Common myeloid progenitor, CD34-positive (primary cell): Measurements from ENCODE around the gene ABLIM2.

Source experiments
- CTCF ChIA-PET: fragments of 350-600 bp; sonication (Branson Sonifier 250); formaldehyde crosslinking; loops from one replicate; lab custom pipeline; 2021; ENCODE audit warnings: antibody characterized with exemption; lab: Charles Lee
- POLR2A ChIA-PET: fragments of 350-600 bp; sonication (Branson Sonifier 250); formaldehyde crosslinking; loops from one replicate; lab custom pipeline; 2021; ENCODE audit warnings: antibody characterized with exemption; lab: Charles Lee
- DNase-seq, 3 donors: peaks; one replicate each; pipeline versions ENCODE4 v3.0.0 to v3.0.0-alpha.2; 2013
- H3K27ac ChIP-seq, 2 experiments: 1 replicate in 1 of 2; 2 replicates in 1 of 2; pipeline ENCODE4 v1.7.0; 2013; ENCODE audit warnings: inconsistent platforms in 2 of 2, low read length in 2 of 2, mild to moderate bottlenecking in 2 of 2, low read depth in 1 of 2, moderate library complexity in 1 of 2; ENCODE audit not compliant: severe bottlenecking in 2 of 2, insufficient read depth in 1 of 2, poor library complexity in 1 of 2
- H3K27me3 ChIP-seq, 5 experiments: replicated peaks in 2 of 5; 1 replicate in 3 of 5; 2 replicates in 2 of 5; pipeline versions ENCODE4 v1.6.1 to v1.7.0; 2013; ENCODE audit warnings: low read length in 4 of 5, mild to moderate bottlenecking in 2 of 5, moderate library complexity in 2 of 5, inconsistent platforms in 1 of 5; ENCODE audit not compliant: insufficient read depth in 5 of 5, control insufficient read depth in 4 of 5
- H3K36me3 ChIP-seq, 4 experiments: 1 replicate in 2 of 4; 2 replicates in 2 of 4; pipeline versions ENCODE4 v1.6.1 to v1.7.0; 2013; ENCODE audit warnings: low read length in 3 of 4, control low read depth in 1 of 4, mild to moderate bottlenecking in 1 of 4; ENCODE audit not compliant: control insufficient read depth in 4 of 4, insufficient read depth in 4 of 4
- H3K4me1 ChIP-seq, 4 experiments: 1 replicate in 3 of 4; 2 replicates in 1 of 4; pipeline versions ENCODE4 v1.6.1 to v1.7.1; 2013; ENCODE audit warnings: low read length in 3 of 4, mild to moderate bottlenecking in 3 of 4, control low read depth in 1 of 4, inconsistent platforms in 1 of 4, moderate library complexity in 1 of 4; ENCODE audit not compliant: control insufficient read depth in 4 of 4, insufficient read depth in 4 of 4; ENCODE audit errors: control extremely low read depth in 1 of 4
- H3K4me3 ChIP-seq, 7 experiments: 1 replicate in 4 of 7; 2 replicates in 3 of 7; pipeline versions ENCODE4 v1.5.1 to v1.7.0; 2013; ENCODE audit warnings: mild to moderate bottlenecking in 7 of 7, low read length in 6 of 7, moderate library complexity in 6 of 7, inconsistent platforms in 2 of 7, low read depth in 2 of 7, control low read depth in 1 of 7; ENCODE audit not compliant: insufficient read depth in 4 of 7, control insufficient read depth in 1 of 7; ENCODE audit errors: extremely low read depth in 1 of 7
- H3K9me3 ChIP-seq, 5 experiments: 1 replicate in 4 of 5; 2 replicates in 1 of 5; pipeline versions ENCODE4 v1.6.1 to v1.7.1; 2013; ENCODE audit warnings: low read length in 4 of 5, mild to moderate bottlenecking in 2 of 5, inconsistent platforms in 1 of 5, low read depth in 1 of 5, moderate library complexity in 1 of 5; ENCODE audit not compliant: control insufficient read depth in 4 of 5, insufficient read depth in 2 of 5; ENCODE audit errors: control extremely low read depth in 1 of 5
- WGBS: methylation state at CpG from one replicate; pipeline ENCODE4 v1.1.5; 2013; ENCODE audit not compliant: insufficient coverage; 5-methylcytosine and 5-hydroxymethylcytosine counted together

ABLIM2 gene

DNA sequence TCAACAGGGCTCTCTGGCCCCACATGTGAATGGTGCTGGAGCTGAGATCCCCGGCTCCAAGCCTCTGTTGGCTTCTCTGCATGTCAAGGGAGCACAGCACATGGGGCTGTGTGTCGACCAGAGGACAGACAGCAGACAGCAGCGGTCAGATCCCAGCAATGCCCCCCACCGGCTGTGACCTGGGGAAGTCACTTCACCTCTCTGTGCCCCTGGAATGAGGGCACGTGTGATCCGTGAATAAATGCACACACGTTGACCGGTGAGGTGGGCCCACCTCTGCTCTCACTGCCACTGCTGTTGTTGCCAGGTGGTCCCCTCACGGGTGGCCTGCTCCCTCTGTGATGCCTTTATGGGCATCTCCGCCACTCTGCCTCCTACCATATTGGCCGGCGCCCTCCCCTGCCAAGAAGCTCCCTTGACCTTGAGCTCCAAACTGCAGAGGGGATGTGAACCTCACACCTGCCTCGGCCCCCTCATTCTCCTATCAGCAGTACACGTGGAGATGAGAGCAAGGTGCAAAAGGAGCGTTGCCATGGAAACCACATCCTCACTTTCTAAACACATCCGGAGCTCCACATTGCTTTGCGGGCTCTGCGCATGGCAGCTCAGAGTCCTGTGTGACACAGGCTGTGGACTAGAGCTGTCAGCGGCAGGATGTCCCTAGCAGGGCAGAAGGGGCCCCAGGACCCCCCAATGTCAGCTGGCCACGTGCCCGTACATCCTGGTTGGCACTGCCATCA lies 75.4 kb downstream of the ABLIM2 start:
- DNase-seq, result no peak
- H3K9me3 ChIP-seq, result peaks cover 0 to 10% (median 7%) of the 10 kb centered on the region in 5 experiments
- peaks cover 0 to 89% (median 17%) of the 10 kb centered on the region in 5 experiments for H3K27me3 ChIP-seq
- no peaks in the 10 kb centered on the region for H3K36me3 ChIP-seq
- 91% methylated on average over 19 of the region's 21 CpGs for WGBS
- H3K4me1 ChIP-seq, result peaks cover 0 to 12% (median 8%) of the 10 kb centered on the region in 4 experiments
- CTCF ChIA-PET, result no interaction called here
- H3K4me3 ChIP-seq, result no peak overlapping the region
- POLR2A ChIA-PET, result interaction anchor here (0.7 kb wide), 1 partner anchor 405 kb away, joined by 3 read pairs; no protein-coding TSS in a partner anchor
- no peak overlapping the region for H3K27ac ChIP-seq

- POLR2A ChIA-PET, result interaction anchor here (0.7 kb wide), 1 partner anchor 404 kb away, joined by 3 read pairs; no protein-coding TSS in a partner anchor
- DNase-seq, result no peak
- no peaks in the 10 kb centered on the region for H3K36me3 ChIP-seq
- H3K4me1 ChIP-seq, result peaks cover 0 to 12% (median 8%) of the 10 kb centered on the region in 4 experiments
- WGBS, result 55% methylated on average over 10 of the region's 10 CpGs
- H3K27ac ChIP-seq, result no peak overlapping the region
- CTCF ChIA-PET, result no interaction called here
- peaks cover 0 to 10% (median 7%) of the 10 kb centered on the region in 5 experiments for H3K9me3 ChIP-seq
- H3K27me3 ChIP-seq, result peaks cover 0 to 95% (median 18%) of the 10 kb centered on the region in 5 experiments
- H3K4me3 ChIP-seq, result no peak overlapping the region
These were observed 76.0 kb downstream of the ABLIM2 start for GRCh38 chr4:8082517-8083055.

DNA sequence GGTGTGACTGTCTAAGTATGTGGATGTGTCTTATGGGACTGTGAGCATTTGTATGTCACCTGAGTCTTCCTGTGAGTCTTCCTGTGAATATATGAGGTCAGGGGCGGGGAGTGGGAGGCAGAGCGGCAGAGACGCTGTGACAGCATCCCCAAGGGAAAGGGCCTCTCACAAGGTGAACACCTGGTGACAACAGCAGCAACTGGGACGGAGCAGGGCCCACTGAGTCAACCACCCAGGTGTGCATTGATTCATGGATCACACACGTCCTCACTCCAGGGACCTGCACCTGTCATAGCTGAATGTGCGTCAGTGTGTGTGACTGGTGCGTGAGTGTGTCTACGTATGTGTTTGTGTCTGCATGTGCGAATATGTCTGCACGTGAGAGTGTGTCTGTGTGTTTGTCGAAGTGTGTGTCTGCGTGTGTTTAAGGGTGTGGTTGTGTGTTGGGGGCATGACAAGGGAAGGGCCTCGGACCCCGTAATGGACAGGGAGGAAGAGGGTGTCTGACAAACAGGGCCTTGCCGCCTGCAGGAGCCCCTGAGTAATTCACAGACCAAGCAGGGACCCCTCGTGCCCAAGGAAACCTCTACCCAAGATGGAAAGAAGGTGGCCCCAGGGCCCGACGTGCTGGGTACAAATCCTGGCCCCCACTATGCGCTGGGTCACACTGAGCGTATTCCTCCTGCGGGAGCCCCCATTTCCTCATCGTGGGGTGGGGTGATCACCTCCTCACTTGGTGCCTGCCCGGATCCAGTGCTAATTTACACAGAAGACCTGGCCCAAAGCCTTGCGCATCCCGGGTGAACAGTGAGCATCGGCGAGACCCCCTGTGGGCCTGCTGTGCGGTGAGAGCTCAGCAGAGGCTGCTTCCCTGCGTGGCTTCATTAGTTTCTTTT lies 76.7 kb downstream of the ABLIM2 start:
- H3K9me3 ChIP-seq, result peaks cover 0 to 10% (median 7%) of the 10 kb centered on the region in 5 experiments
- POLR2A ChIA-PET, result no interaction called here
- peaks cover 0 to 95% (median 18%) of the 10 kb centered on the region in 5 experiments for H3K27me3 ChIP-seq
- no peak overlapping the region for H3K27ac ChIP-seq
- H3K36me3 ChIP-seq, result no peaks in the 10 kb centered on the region
- DNase-seq, result no peak
- WGBS, result 94% methylated on average over 23 of the region's 29 CpGs
- H3K4me3 ChIP-seq, result no peak overlapping the region
- CTCF ChIA-PET, result no interaction called here
- H3K4me1 ChIP-seq, result peaks cover 0 to 12% (median 8%) of the 10 kb centered on the region in 4 experiments

DNA sequence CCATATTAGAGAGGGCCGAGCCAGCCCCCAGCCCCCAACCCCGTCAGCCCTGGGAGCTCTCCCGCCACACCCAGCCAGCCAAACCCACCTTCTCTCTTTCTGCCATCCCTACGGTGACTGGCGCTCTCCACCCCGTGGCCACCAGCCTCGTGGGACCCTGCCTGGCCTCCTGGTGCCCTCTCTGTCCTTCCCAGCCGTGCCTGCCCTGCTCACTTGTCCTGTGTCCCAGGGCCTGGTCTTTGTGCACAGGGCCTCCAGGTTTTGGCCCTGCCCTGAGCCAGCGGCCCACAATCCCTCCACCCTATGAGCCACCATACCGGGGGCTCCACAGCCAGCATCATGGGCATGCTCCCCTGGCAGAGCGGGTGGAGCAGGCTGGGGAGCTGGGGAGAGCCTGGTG lies 77.4 kb downstream of the ABLIM2 start:
- Histone ChIP-seq H3K27me3 (peaks cover 0 to 91% (median 18%) of the 10 kb centered on the region in 5 experiments), H3K27ac (no peak overlapping the region), H3K4me3 (no peak overlapping the region), H3K9me3 (peaks cover 0 to 10% (median 7%) of the 10 kb centered on the region in 5 experiments), H3K4me1 (peaks cover 0 to 12% (median 8%) of the 10 kb centered on the region in 4 experiments), H3K36me3 (no peaks in the 10 kb centered on the region)
- CTCF ChIA-PET, result no interaction called here
- POLR2A ChIA-PET, result no interaction called here
- WGBS, result 81% methylated on average over 10 of the region's 11 CpGs
- DNase-seq, result no peak

GRCh38 chr4:8080754-8081065 lies 77.9 kb downstream of the ABLIM2 start:
- Histone ChIP-seq H3K27ac (no peak overlapping the region), H3K36me3 (no peaks in the 10 kb centered on the region), H3K4me3 (no peak overlapping the region), H3K27me3 (peaks cover 0 to 92% (median 18%) of the 10 kb centered on the region in 5 experiments), H3K4me1 (peaks cover 0 to 12% (median 8%) of the 10 kb centered on the region in 4 experiments), H3K9me3 (peaks cover 0 to 10% (median 7%) of the 10 kb centered on the region in 5 experiments)
- POLR2A ChIA-PET, result no interaction called here
- CTCF ChIA-PET, result interaction anchor here (0.6 kb wide), 1 partner anchor 26 kb away, joined by 3 read pairs; no protein-coding TSS in a partner anchor
- 52% methylated on average over 5 of the region's 5 CpGs for WGBS
- DNase-seq, result no peak

- H3K27ac ChIP-seq, result no peak overlapping the region
- WGBS, result 48% methylated on average over 14 of the region's 21 CpGs
- DNase-seq, result no peak
- no peak overlapping the region for H3K4me3 ChIP-seq
- peaks cover 0 to 12% (median 8%) of the 10 kb centered on the region in 4 experiments for H3K4me1 ChIP-seq
- no peaks in the 10 kb centered on the region for H3K36me3 ChIP-seq
- ChIA-PET CTCF (interaction anchor here (0.6 kb wide), 1 partner anchor 26 kb away, joined by 3 read pairs; no protein-coding TSS in a partner anchor), POLR2A (no interaction called here)
- peaks cover 0 to 90% (median 18%) of the 10 kb centered on the region in 5 experiments for H3K27me3 ChIP-seq
- peaks cover 0 to 10% (median 7%) of the 10 kb centered on the region in 5 experiments for H3K9me3 ChIP-seq
These were observed 78.5 kb downstream of the ABLIM2 start for GRCh38 chr4:8079916-8080753.
